Adipose tissue (tissue), 3 donors: ENCODE data around the gene SLAIN2. TPM values are rescaled to one million over a fixed set of nuclear protein-coding genes. Genes with fewer than 3 reads are reported as not detected.

Experiments
- H3K27ac ChIP-seq: one replicate; pipeline ENCODE4 v1.5.1; 2013; ENCODE audit warnings: low read depth, low read length
- WGBS, 3 donors: extraction: QIAGEN DNeasy Blood & Tissue Kit; methylation state at CpG; one replicate each; pipeline ENCODE4 v1.1.7; 2013; 5-methylcytosine and 5-hydroxymethylcytosine counted together
- polyA plus RNA-seq, 3 donors: library from polyadenylated mRNA; stranded (reverse); fragments of 200-250 nt; gene quantifications; one replicate each; pipeline ENCODE4 v1.2.3, GENCODE V29; 2013
- donor health status: healthy with polysubstance abuse.
- donor health status: Bipolar disorder and iron deficiency.
- donor health status: healthy.

SLAIN2 gene
- polyA plus RNA-seq, 3 donors = 12.3 to 45.2 (median 30.4) TPM

DNA sequence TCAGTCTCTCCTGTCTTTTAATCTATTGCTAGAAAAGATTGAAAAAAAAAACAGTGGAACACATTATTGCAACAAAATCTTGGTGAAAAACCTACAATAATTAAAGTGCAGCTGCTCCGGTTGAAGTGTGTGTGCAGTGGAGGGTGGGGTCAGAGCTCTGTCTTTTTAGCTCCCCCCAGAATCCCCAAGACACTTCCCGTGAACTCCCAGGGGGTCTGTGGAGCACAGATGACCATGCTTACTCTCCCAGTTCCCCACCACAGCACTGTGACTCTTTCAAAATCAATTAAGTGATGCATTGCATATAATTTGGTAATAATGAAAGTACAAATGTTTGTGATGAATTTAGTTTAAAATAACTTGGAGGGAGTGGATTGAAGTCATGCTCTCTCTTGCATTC, 126.1 kb downstream of the SLAIN2 start:
- 53 to 65% (median 56%) methylated on average over 2 of the region's 2 CpGs for WGBS, 3 donors
- no peak overlapping the region for H3K27ac ChIP-seq

DNA sequence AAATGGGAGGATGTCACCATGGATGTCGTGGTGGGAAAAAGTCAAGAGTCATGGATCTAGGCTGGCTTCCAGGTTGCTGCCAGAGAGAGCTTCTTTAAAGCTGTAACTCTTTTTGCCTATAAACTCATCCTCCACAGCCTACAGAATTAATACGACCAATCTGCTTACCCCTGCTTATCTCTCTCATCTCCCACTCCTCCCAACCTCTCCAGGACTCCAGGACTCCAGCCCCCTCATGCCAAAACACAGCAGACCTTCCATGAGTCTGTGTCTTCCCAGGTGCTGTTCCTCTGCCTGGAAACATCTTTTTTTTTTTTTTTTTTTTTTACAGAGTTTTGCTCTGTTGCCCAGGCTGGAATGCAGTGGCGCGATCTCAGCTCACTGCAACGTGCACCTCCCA, 126.6 kb downstream of the SLAIN2 start:
- H3K27ac ChIP-seq = no peak overlapping the region
- 50 to 78% (median 66%) methylated on average over 3 to 4 of the region's 5 CpGs for WGBS, 3 donors

DNA sequence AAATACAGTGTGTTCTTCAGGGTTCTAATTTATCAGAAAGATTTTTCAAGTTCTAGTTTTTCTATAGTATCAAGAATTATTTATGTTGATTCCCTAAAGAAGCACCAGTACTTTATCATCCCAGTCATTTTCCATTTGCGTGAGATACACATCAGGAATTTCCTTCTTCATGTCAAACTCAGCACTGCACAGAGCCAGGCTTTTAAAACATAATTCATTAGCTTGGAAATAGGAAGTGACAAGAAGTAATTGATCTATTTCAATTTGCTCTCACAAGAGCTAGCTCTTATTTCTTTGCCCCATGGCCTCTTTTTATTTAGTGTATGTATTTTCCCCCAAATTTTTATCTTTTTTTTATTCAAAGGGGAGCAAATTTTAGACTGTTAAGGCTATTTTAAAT, 128.8 kb downstream of the SLAIN2 start:
- no peak overlapping the region for H3K27ac ChIP-seq
- WGBS, 3 donors = 63 to 74% (median 64%) methylated on average over 1 of the region's 1 CpG

DNA sequence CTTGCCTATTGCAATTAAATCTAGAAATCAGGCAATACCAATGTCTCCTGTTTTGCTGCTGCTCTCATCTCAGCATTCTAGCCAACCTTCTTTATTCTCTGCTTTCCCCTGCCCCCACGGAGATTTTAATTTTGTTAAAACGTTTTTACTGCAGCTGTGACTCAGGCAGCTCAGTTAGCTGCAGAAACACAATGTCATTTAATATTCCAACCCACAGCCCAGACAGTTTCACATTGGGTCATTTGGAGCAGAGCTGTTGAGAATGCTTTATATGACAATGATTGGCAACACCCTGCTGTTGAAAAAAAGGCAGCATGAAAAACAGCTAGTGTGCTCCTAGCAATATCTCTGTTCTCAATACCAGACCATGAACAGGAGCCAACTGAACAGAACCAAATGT, 129.2 kb downstream of the SLAIN2 start:
- no peak overlapping the region for H3K27ac ChIP-seq
- WGBS, 3 donors = 31 to 48% (median 39%) methylated on average over 2 of the region's 2 CpGs

DNA sequence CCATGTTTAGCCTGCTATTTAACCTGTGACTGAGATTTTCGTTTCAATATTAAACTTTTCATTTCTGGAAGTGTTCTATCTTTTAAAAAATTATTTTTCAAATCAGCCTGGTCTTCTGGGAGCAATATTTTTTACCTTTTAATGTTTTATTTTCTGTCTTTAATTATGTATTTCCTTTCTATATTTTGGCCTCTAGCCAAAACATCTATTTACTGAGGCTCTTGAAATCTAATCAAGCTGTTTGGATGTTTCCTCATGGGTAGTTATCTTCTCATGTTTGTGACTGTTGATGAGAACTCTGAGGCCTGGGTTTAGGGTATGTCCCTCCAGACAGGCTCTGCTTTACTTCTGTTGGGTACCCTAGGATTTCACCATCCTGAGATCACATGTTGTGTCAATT, 131.5 kb downstream of the SLAIN2 start:
- 73 to 87% (median 79%) methylated on average over 1 of the region's 1 CpG for WGBS, 3 donors
- no peak overlapping the region for H3K27ac ChIP-seq

DNA sequence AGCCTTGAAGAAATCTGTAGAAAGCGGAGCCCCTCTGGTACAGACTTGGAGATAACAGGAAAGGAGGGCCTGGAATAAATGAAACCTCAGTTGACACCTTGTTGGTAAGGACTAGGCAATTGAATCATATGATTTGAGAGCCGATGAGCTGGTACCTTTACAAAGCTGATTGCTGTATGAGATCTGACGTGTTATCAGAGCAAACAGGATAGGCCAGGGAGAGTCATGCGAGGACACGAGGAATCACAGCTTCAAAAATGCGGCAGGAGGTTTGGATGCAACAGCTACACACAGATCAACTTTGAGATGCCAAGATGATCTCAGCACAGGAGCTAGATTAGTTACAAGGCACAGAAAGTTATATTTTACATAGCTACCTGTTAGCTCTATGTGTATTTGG, 134.4 kb downstream of the SLAIN2 start:
- no peak overlapping the region for H3K27ac ChIP-seq
- WGBS, 3 donors = 76 to 95% (median 93%) methylated on average over 6 of the region's 6 CpGs

Other genes starting within 250 kb of the SLAIN2 start
- under 1 TPM in 2 of 3 donors, not detected in 1; 0.45 to 0.87 TPM for gene TXK, start 207.3 kb upstream of the SLAIN2 start, polyA plus RNA-seq
- gene TEC, start 71.7 kb upstream of the SLAIN2 start, polyA plus RNA-seq = 1 to 10 TPM in 1 of 3 donors, under 1 TPM in 2; 0.62 to 1.5 (median 0.83) TPM
- gene SLC10A4, start 141.8 kb downstream of the SLAIN2 start, polyA plus RNA-seq = under 1 TPM in 2 of 3 donors, not detected in 1; 0.03 to 0.12 TPM
- not detected for gene ZAR1, start 148.7 kb downstream of the SLAIN2 start, polyA plus RNA-seq